Stimulated activated CD4-positive, alpha-beta T cell treated with anti-CD3 and anti-CD28 coated beads, TNF-alpha, amount 100 ng/mL, for 48 hours (primary cell): ENCODE results near the gene ITCH.
"Not testable (repeated sequence)": the region's sequence is repeated elsewhere in the genome, so short reads cannot be mapped to it uniquely, and the experiment has no call there.

ENCODE experiments used
- DNase-seq, 3 donors: peaks; one replicate each; pipeline ENCODE4 v3.0.0-alpha.2; 2020; ENCODE audit warnings: low read depth in 3 of 3

The ITCH gene

GRCh38 chr20:34343458-34344211 lies 19.4 kb upstream of the ITCH start:
- no peak for DNase-seq

DNA sequence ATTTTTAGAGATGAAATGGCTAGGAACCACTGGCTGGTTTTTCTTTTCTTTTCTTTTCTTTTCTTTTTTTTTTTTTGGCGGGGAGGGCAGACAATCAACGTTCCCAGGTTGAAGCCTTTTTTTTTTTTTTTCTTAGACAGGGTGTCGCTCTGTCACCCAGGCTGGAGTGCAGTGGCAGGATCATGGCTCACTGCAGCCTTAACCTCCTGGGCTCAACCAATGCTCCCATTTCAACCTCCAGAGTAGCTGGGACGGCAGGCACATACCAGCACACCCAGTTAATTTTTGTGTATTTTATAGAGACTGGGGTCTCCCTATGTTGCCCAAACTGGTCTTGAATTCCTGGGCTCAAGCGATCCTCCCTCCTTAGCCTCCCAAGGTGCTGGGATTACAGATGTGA lies 18.8 kb upstream of the ITCH start:
- no peak for DNase-seq

GRCh38 chr20:34345402-34345736 lies 17.7 kb upstream of the ITCH start:
- no peak for DNase-seq

GRCh38 chr20:34345839-34346532 lies 17.1 kb upstream of the ITCH start:
- not testable (repeated sequence) for DNase-seq

DNA sequence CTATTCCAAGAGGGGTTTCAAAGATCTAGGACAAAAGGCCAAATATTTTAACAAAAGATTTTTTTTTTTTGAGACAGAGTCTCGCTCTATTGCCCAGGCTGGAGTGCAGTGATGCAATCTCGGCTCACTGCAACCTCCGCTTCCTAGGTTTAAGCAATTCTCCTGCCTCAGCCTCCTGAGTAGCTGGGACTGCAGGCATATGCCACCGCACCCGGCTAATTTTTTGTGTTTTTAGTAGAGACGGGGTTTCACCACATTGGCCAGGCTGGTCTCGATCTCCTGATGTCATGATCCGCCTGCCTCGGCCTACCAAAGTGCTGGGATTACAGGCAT lies 16.6 kb upstream of the ITCH start:
- not testable (repeated sequence) for DNase-seq

GRCh38 chr20:34347571-34347970 lies 15.5 kb upstream of the ITCH start:
- DNase-seq = no peak

DNA sequence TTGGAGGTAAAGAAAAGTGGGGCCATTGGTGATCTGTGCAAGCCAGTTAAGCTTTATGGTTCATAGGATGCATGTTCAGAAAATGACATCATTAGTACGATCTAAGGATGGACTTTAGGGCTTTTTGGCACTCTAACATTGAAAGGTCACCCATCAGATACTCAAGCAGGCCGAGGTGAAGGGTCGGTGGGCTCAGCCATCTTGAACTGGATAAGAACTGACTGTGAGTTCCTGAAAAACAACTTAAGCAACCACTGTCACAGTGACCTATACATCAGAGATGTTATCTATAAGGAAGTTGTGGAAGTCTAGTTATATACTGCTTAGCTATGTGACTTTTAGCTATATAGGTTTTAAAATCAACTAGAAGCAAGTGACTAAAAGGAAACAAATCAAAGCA lies 13.0 kb upstream of the ITCH start:
- DNase-seq = no peak

GRCh38 chr20:34353467-34353866 lies 9.6 kb upstream of the ITCH start:
- not testable (repeated sequence) for DNase-seq

- DNase-seq = no peak
Observed at GRCh38 chr20:34355427-34355826, 7.6 kb upstream of the ITCH start.

DNA sequence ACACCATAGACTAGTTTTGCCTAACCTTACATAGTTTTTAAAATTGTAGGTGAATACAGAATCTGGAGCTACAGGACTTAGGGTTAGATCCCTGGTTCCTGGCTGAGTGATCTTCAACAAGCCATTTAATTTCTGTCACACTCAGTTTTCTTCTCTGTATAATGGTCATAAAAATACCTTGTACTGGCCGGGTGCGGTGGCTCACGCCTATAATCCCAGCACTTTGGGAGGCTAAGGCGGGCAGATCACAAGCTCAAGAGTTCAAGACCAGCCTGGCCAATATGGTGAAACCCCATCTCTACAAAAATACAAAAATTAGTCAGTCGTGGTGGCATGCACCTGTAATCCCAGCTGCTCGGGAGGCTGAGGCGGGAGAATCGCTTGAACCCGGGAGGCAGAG lies 3.3 kb upstream of the ITCH start:
- not testable (repeated sequence) for DNase-seq

DNA sequence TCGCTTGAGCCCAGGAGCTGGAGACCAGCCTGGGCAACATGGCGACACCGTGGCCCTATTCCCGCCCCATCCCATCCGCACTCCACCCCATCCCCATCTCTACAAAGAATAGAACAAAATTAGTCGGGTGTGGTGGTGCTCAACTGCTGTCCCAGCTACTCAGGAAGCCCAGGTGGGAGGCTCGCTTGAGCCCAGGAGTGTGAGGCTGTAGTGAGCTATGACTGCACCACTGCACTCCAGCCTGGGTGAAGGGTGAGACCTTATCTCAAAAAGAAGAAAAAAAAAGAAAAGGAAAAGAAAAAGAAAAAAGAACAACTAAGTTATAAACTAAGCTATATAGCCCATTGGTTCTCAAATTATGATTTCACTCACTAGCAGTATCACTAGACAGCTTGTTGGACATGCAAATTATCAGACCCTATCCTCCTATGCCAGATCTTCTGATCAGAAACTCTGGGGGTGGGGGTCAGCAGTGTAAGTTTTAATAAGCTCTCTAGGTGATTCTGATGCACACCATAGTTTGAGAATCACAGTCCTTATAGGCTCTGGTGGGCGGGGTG lies 491 bp upstream of the ITCH start:
- DNase-seq = no peak

GRCh38 chr20:34363465-34364222 lies 571 bp downstream of the ITCH start:
- DNase-seq = no peak

GRCh38 chr20:34364223-34364506 lies 1.1 kb downstream of the ITCH start:
- no peak for DNase-seq

- DNase-seq = no peak
Observed at GRCh38 chr20:34365765-34366213, 2.7 kb downstream of the ITCH start.

DNA sequence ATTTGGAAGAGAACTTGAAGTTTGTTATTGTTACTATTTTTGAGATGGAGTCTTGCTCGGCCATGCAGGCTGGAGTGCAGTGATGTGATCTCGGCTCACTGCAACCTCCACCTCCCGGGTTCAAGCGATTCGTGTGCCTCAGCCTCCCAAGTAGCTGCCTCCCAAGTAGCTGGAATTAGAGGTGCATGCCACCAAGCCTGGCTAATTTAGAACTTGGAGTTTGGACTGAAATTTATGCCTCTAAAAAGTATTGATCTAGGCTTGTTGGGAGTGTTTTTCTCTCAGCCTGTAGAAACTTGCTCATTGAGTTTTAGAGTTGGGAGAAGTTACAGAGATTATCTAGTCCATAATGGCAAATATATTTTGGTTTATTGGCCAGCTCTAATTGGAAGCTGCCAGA lies 4.1 kb downstream of the ITCH start:
- no peak for DNase-seq

DNA sequence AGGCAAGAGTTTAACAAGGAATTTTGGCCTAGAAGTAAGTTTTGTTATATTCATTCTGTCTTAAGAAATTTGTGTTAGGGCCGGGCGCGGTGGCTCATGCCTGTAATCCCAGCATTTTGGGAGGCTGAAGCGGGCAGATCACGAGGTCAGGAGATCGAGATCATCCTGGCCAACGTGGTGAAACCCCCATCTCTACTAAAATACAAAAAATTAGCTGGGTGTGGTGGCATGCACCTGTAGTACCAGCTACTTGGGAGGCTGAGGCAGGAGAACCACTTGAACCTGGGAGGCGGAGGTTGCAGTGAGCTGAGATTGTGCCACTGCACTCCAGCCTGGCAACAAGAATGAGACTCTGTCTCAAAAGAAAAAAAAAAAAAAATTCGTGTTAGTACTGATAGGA lies 4.8 kb downstream of the ITCH start:
- not testable (repeated sequence) for DNase-seq

GRCh38 chr20:34368547-34368946 lies 5.5 kb downstream of the ITCH start:
- DNase-seq = no peak

- no peak for DNase-seq
Observed at GRCh38 chr20:34369265-34369664, 6.2 kb downstream of the ITCH start.

- DNase-seq = no peak
Observed at GRCh38 chr20:34370062-34370461, 7.0 kb downstream of the ITCH start.

DNA sequence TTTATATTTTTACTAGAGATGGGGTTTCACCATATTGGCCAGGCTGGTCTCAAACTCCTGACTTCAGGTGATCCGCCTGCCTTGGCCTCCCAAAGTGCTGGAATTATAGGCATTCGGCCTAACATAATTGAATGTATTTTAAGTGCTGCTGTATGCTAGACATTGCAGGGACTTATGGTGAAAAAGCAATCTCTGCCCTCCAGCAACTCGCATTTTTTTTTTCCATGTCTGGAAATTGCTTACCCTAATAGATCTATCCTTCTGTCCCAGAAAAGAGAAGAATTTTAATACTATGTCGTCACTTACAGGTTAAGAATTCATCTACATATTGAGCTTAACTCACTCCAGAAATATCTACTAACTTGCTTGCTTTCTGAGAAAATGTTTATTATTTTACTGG lies 10.4 kb downstream of the ITCH start:
- no peak for DNase-seq

GRCh38 chr20:34374209-34374760 lies 11.2 kb downstream of the ITCH start:
- no peak for DNase-seq

DNA sequence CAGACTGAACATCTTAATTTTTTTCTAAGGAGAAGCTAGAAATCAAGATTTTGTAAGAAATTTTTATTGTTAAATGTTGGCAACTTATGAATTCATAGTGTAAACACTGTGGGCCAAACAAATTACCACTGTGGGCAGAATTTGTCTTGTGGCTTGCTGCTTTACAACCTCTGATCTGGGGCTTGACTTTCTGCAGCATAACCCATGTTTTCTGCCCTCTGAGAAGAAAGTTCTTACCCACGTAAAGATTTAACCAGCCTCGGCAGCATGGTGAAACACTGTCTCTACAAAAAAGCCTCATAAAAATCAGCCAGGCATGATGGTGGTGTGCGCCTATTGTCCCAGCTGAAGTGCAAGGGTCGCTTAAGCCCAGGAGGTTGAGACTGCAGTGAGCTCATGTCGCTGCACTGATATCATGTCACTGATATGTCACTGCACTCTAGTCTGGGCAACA lies 12.9 kb downstream of the ITCH start:
- DNase-seq = no peak
